ENCODE measurements around the gene BARX2.

BARX2 gene

DNA sequence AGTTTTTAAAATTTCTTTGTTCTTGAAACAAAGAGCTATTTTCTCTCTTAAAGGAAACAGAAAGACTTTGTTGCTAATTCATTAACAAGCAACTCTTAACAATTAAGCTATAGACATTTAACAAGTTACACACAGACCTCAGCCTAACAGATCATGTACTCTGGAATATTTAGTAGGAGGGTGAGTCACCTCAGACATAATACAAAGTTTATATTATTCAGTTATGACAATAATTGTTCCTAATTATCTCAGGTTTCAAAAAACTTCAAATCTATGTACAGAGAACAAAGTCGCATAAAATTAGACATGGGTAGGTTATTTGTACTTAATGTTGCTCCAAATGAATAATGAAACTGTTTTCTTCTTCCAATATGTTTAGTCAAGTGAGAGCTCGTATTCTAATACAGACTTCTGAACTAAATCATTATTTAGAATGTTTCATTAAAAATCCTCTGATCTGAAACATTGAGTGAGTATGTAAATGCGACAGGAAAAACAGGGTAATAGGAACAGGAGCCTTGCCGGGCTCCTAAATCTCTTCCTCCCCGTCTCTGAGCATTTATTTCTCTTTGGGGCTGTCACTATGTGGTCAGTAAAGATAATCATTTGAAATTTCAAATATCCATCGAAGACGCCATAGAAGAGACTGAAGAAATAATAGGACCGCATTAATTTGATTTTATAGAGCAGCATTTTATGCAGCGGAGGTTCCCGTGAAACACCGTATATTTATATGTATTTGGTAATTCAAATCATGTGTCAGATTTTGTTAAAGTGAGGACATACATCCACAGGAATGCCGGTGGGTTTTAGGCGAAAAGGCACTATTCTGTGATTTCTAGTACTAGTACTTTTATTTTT, 8.7 kb upstream of the BARX2 start:
- TF ChIP-seq, protein P1, sequence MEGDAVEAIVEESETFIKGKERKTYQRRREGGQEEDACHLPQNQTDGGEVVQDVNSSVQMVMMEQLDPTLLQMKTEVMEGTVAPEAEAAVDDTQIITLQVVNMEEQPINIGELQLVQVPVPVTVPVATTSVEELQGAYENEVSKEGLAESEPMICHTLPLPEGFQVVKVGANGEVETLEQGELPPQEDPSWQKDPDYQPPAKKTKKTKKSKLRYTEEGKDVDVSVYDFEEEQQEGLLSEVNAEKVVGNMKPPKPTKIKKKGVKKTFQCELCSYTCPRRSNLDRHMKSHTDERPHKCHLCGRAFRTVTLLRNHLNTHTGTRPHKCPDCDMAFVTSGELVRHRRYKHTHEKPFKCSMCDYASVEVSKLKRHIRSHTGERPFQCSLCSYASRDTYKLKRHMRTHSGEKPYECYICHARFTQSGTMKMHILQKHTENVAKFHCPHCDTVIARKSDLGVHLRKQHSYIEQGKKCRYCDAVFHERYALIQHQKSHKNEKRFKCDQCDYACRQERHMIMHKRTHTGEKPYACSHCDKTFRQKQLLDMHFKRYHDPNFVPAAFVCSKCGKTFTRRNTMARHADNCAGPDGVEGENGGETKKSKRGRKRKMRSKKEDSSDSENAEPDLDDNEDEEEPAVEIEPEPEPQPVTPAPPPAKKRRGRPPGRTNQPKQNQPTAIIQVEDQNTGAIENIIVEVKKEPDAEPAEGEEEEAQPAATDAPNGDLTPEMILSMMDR (IDR thresholded peaks at IDR 0.05; ENCODE audit: low read depth, low read length), result no peak
- DNase-seq (ENCODE audit: extremely low read depth, low read depth), result no peak

DNA sequence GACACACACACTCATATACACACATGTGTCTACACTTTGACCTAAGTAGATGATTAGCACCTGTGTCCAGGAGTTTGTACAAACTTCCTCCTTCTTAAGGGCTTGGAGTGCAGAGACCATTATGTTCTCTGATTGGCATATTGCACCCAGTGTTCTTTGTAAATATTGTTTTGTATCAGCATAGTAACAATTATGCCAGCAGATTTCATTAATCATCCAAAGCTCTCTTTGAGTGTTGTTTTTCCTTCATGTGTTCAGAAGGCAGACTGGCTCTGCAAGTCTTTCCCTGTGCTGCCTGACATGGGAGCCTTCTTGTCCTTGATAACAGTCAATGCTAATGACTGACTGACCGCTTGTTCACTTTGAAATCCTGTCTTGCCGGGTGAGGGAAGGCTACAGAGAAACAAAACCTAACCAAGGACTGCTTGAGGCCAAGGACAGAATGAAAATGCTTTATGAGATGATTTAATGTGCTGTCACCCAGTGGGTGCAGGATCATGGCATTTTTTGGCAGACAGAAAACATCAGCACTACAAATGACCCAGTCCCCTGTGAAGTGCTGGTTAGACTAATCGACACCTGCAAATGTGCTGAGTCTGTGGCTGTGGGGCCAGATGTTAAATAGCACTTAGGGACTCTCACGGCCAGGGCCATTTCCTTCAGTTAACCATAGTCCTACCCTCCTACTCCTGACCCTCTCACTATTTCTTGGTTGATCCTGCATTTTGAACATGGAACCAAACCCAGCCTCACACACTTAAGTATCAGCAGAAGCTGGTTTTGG, 6.6 kb upstream of the BARX2 start:
- DNase-seq (ENCODE audit: extremely low read depth, low read depth), result no peak
- TF ChIP-seq, protein P1 (IDR thresholded peaks at IDR 0.05; ENCODE audit: low read depth, low read length), result no peak

DNA sequence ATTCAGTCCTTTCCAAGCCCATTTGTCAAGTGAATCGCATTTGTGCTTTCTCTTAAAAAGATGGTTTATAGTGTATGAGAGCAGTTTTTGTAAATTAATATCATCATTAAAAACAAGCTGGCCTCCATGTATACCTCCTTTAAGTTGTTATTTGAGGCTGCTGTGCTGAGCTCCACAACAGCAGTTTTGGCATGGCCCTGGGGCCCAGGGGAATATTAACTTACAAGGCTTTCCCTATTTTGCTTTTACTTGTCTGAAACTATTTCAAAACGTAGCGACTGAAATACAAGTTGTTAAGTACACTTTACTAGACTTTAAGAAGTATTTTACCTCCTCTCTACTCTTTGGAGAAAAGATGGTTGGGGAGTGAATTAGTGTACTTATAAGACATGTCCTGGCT, 4.9 kb upstream of the BARX2 start:
- DNase-seq (ENCODE audit: extremely low read depth, low read depth), result no peak
- TF ChIP-seq, protein P1 (IDR thresholded peaks at IDR 0.05; ENCODE audit: low read depth, low read length), result no peak

DNA sequence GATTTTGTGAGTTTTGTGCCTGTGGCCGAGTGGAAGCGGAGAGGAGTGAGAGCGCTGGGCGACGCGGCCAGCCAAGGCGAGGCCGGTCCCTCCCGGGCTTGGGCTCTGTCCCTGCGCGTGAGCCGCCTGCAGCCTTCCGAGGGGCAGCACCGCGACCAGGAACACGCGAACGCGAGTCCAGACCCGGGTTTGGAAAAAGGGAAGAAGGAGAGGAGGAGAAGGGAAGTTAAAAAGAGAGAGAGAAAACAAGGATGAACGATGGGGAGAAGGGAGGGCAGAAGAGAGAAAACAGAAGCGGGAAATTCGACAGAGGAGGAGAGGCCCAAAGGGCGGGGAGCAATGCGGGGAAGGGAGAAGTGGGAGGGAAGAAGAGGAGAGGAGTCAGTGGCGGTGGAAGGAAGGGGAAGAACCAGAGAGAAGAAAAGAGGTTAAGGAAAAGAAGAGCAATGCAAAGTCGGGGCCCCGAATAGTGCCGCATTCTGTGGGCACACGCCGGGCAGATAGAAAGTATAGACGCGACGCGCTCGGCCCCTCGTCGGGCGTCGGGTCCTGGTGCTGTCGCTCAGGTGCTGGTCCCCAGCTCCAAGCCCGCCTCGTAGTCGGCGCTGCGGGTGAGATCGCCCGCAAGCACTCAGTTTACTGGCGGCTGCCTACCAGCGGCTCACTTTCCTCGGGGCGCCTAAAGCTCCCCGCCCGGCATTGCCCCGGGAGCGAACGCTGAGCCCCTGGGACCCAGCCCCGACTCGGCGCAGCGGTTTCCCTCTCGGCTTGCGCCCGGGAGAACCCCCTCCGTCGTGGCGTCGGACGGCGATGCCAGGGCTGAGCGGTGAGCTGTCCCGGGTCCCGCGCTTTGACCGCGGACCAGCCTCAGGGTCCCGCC, 2.8 kb upstream of the BARX2 start:
- TF ChIP-seq, protein P1 (IDR thresholded peaks at IDR 0.05; ENCODE audit: low read depth, low read length), result no peak

DNA sequence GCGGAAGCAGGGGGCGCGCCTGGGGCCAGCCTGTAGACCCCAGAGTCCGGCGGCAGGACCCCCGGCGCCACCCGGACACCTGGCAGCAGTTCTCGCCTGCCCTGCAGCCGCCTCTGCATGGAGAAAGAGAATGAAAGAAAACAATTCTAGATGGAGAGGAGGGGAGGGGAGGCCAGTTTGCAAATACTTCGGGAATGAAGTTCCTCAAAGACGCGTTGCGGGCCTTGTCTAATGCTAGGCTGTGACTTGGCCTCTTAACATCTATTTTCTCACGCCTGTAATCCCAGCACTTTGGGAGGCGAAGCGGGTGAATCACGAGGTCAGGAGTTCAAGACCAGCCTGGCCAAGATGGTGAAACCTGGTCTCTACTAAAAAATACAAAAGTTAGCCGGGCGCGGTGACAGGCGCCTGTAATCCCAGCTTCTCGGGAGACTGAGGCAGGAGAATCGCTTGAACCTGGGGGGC, 2.1 kb upstream of the BARX2 start:
- no peak for DNase-seq (ENCODE audit: extremely low read depth, low read depth)
- TF ChIP-seq, protein P1 (IDR thresholded peaks at IDR 0.05; ENCODE audit: low read depth, low read length), result no peak

More for the DNA sequence above, 2.8 kb upstream of the BARX2 start:
- no peak for DNase-seq (ENCODE audit: extremely low read depth, low read depth)

DNA sequence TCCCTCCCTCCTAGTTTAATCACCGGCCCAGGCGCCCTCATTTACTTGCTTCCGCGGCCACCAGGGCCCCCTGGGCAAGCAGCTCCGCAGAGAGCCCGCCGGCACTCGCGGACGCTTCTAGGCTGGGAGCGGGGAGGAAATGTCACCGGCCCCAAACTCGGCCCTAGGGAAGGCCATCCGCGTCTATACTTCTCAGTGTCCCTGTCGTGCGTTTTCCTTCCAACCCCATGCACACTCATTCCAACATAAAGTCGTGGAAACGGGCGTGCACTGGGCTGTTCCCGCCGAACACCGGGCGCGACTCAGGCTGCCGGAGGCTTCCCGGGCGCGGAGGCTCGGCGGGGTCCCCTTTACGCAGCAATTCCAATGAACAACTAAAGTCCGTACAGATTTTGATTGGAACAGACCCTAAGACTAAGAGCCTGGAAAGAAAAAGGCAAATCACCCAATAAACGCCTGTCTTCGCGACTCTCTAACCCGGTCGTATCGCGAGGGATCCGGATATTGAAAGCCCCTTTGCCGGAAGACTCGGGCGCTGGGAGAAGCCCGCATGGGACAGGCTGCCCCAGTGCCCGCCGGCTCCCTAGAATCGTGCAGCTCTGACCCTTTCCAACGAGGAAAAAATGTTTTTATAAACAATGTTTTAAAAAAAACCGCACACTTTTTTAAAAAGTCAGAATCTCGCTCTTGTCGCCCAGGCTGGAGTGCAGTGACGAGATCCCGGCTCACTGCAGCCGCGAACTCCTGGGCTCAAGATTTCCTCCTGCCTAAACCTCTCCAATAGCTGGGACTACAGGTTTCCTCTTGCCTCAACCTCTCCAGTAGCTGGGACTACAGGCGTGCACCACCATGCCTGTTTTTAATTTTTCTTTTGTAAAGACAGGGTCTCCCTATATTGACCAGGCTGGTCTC, 1.3 kb upstream of the BARX2 start:
- DNase-seq (ENCODE audit: extremely low read depth, low read depth), result no peak
- TF ChIP-seq, protein P1 (IDR thresholded peaks at IDR 0.05; ENCODE audit: low read depth, low read length), result no peak
